H1 (cell line): Measurements from ENCODE around the gene EYA4. TPM values are rescaled to one million over a fixed set of nuclear protein-coding genes. Genes with fewer than 3 reads are reported as not detected.

Experiments used
- CTCF ChIA-PET: fragments of 300-600 bp; sonication (Branson Sonifier 250); formaldehyde crosslinking; loops from one replicate; lab custom pipeline; 2021; ENCODE audit not compliant: partially characterized antibody; lab: Charles Lee
- POLR2A ChIA-PET: fragments of 300-600 bp; sonication (Branson Sonifier 250); formaldehyde crosslinking; loops from one replicate; lab custom pipeline; 2021; ENCODE audit warnings: inconsistent platforms; ENCODE audit not compliant: partially characterized antibody; lab: Charles Lee
- DNase-seq, 2 experiments: peaks; one replicate each; pipeline versions ENCODE4 v3.0.0 to v3.0.0-alpha.2; 2010 to 2022; ENCODE audit warnings: low spot score in 2 of 2, low read depth in 1 of 2, mixed read lengths in 1 of 2
- FAIRE-seq: peaks from 2 replicates; lab custom pipeline; 2011; peaks lifted over from hg19 to GRCh38; lab: Jason Lieb, UNC
- H2AFZ ChIP-seq: 2 replicates; pipeline ENCODE4 v1.8.1; 2012; ENCODE audit warnings: low read length, inconsistent platforms
- H2AK5ac ChIP-seq: 2 replicates; pipeline ENCODE4 v1.6.1; 2013; ENCODE audit warnings: low read depth, low read length
- H2BK120ac ChIP-seq: replicated peaks from 2 replicates; pipeline ENCODE3; 2013; ENCODE audit warnings: low read depth, low read length, inconsistent platforms
- H2BK12ac ChIP-seq: 2 replicates; pipeline ENCODE4 v1.6.1; 2013; ENCODE audit warnings: low read depth, low read length
- H2BK15ac ChIP-seq: 2 replicates; pipeline ENCODE4 v1.6.1; 2013; ENCODE audit warnings: low read length
- H2BK20ac ChIP-seq: 2 replicates; pipeline ENCODE4 v1.6.1; 2013; ENCODE audit warnings: low read length
- H2BK5ac ChIP-seq: 2 replicates; pipeline ENCODE4 v1.6.1; 2013; ENCODE audit warnings: low read depth, low read length
- H3K14ac ChIP-seq: 2 replicates; pipeline ENCODE4 v1.6.1; 2013; ENCODE audit warnings: inconsistent platforms; ENCODE audit not compliant: insufficient read length
- H3K18ac ChIP-seq: 2 replicates; pipeline ENCODE4 v1.6.1; 2013; ENCODE audit warnings: low read length; ENCODE audit errors: extremely low read depth
- H3K23ac ChIP-seq: 2 replicates; pipeline ENCODE4 v1.6.1; 2013; ENCODE audit warnings: inconsistent platforms; ENCODE audit not compliant: insufficient read length
- H3K23me2 ChIP-seq: 2 replicates; pipeline ENCODE4 v1.6.1; 2013; ENCODE audit warnings: low read depth, low read length
- H3K27ac ChIP-seq: 2 replicates; pipeline ENCODE4 v1.6.1; 2011; ENCODE audit warnings: low read depth, low read length, inconsistent platforms
- H3K27me3 ChIP-seq, 4 experiments: replicated peaks in 1 of 4; 1 replicate in 1 of 4; 2 replicates in 3 of 4; pipeline versions ENCODE4 v1.6.1 to v1.8.1; 2011 to 2013; ENCODE audit warnings: low read length in 3 of 4, mild to moderate bottlenecking in 3 of 4, inconsistent platforms in 2 of 4, mixed read lengths in 2 of 4, moderate library complexity in 1 of 4; ENCODE audit not compliant: control insufficient read depth in 3 of 4, insufficient read depth in 3 of 4; ENCODE audit errors: extremely low read depth in 1 of 4
- H3K36me3 ChIP-seq, 4 experiments: 2 replicates each; pipeline versions ENCODE4 v1.6.1 to v1.8.1; 2011 to 2013; ENCODE audit warnings: mild to moderate bottlenecking in 4 of 4, low read length in 3 of 4, moderate library complexity in 2 of 4, control low read depth in 1 of 4, inconsistent platforms in 1 of 4; ENCODE audit not compliant: insufficient read depth in 4 of 4, control insufficient read depth in 2 of 4
- H3K4ac ChIP-seq: replicated peaks from 2 replicates; pipeline ENCODE3; 2013; ENCODE audit warnings: low read length, low read depth, mixed read lengths, inconsistent platforms; ENCODE audit not compliant: insufficient read length
- H3K4me1 ChIP-seq, 4 experiments: replicated peaks in 1 of 4; 1 replicate in 1 of 4; 2 replicates in 3 of 4; pipeline versions ENCODE4 v1.6.1 to v1.8.1; 2011 to 2013; ENCODE audit warnings: low read length in 3 of 4, inconsistent platforms in 2 of 4, mixed read lengths in 1 of 4; ENCODE audit not compliant: insufficient read depth in 4 of 4, control insufficient read depth in 3 of 4
- H3K4me2 ChIP-seq, 2 experiments: 2 replicates each; pipeline versions ENCODE4 v1.6.1 to v1.8.1; 2011 to 2013; ENCODE audit warnings: low read depth in 2 of 2, low read length in 2 of 2, control low read depth in 1 of 2, inconsistent platforms in 1 of 2, mild to moderate bottlenecking in 1 of 2; ENCODE audit not compliant: insufficient read depth in 1 of 2
- H3K4me3 ChIP-seq, 4 experiments: fragments of 200-600, 300-600 bp in 1 of 4; sonication (generic), shearing (Covaris generic), sonication (Bioruptor Twin) in 1 of 4; 2 replicates each; pipeline versions ENCODE4 v1.5.1 to v1.8.1; 2011 to 2016; ENCODE audit warnings: low read length in 4 of 4, low read depth in 3 of 4, control low read depth in 2 of 4, inconsistent platforms in 2 of 4, mild to moderate bottlenecking in 2 of 4, mixed read lengths in 1 of 4, moderate library complexity in 1 of 4; ENCODE audit not compliant: insufficient read depth in 2 of 4; ENCODE audit errors: extremely low read depth in 1 of 4
- H3K56ac ChIP-seq: replicated peaks from 2 replicates; pipeline ENCODE3; 2013; ENCODE audit warnings: low read depth, mild to moderate bottlenecking, mixed read lengths, low read length, inconsistent platforms; ENCODE audit not compliant: insufficient read length
- H3K79me1 ChIP-seq: 2 replicates; pipeline ENCODE4 v1.6.1; 2013; ENCODE audit warnings: low read depth, low read length, control low read depth
- H3K79me2 ChIP-seq, 2 experiments: 2 replicates each; pipeline versions ENCODE4 v1.6.1 to v1.8.1; 2012 to 2013; ENCODE audit warnings: low read length in 2 of 2, mild to moderate bottlenecking in 2 of 2, inconsistent platforms in 1 of 2; ENCODE audit not compliant: insufficient read depth in 2 of 2, control insufficient read depth in 1 of 2
- H3K9ac ChIP-seq, 4 experiments: replicated peaks in 1 of 4; 1 replicate in 1 of 4; 2 replicates in 3 of 4; pipeline versions ENCODE4 v1.6.1 to v1.8.1; 2011 to 2013; ENCODE audit warnings: low read depth in 3 of 4, low read length in 3 of 4, control low read depth in 2 of 4, mild to moderate bottlenecking in 2 of 4, moderate library complexity in 2 of 4, inconsistent platforms in 1 of 4; ENCODE audit errors: extremely low read depth in 1 of 4
- H3K9me3 ChIP-seq, 2 experiments: 2 replicates each; pipeline versions ENCODE4 v1.6.1 to v1.8.1; 2012 to 2013; ENCODE audit warnings: mild to moderate bottlenecking in 2 of 2, moderate library complexity in 2 of 2, control low read depth in 1 of 2, inconsistent platforms in 1 of 2, low read depth in 1 of 2, low read length in 1 of 2, mixed read lengths in 1 of 2; ENCODE audit not compliant: insufficient read depth in 2 of 2
- H4K20me1 ChIP-seq, 2 experiments: replicated peaks in 1 of 2; 2 replicates each; pipeline versions ENCODE3 to v1.8.1; 2011 to 2013; ENCODE audit warnings: inconsistent platforms in 2 of 2, low read length in 2 of 2, mild to moderate bottlenecking in 1 of 2; ENCODE audit not compliant: insufficient read depth in 2 of 2, control insufficient read depth in 1 of 2
- H4K5ac ChIP-seq: 2 replicates; pipeline ENCODE4 v1.6.1; 2013; ENCODE audit warnings: low read length, low read depth, mixed read lengths, inconsistent platforms; ENCODE audit not compliant: insufficient read length
- H4K8ac ChIP-seq: 2 replicates; pipeline ENCODE4 v1.8.0; 2013; ENCODE audit warnings: mild to moderate bottlenecking, moderate library complexity, low read length, inconsistent platforms; ENCODE audit not compliant: insufficient read depth; ENCODE audit errors: extremely low read depth
- H4K91ac ChIP-seq: replicated peaks from 2 replicates; pipeline ENCODE3; 2013; ENCODE audit warnings: low read length, mixed read lengths, inconsistent platforms; ENCODE audit not compliant: insufficient read length
- CBX5 ChIP-seq: fragments of 300-800, 300-1000 bp; sonication (generic); IDR thresholded peaks from 2 replicates; pipeline ENCODE4 v1.7.1; 2016; ENCODE audit warnings: antibody characterized with exemption, low read length, low read depth
- CREB1 ChIP-seq: IDR thresholded peaks from 2 replicates; pipeline ENCODE4 v1.6.1; 2012; ENCODE audit warnings: inconsistent platforms
- E2F6 ChIP-seq: IDR thresholded peaks from 2 replicates; pipeline ENCODE4 v1.6.1; 2012; ENCODE audit warnings: inconsistent platforms
- HDAC6 ChIP-seq: IDR thresholded peaks from one replicate; pipeline ENCODE4 v1.7.1; 2012; ENCODE audit warnings: low read depth, mild to moderate bottlenecking, inconsistent platforms, low read length, moderate library complexity
- MAX ChIP-seq: IDR thresholded peaks from 2 replicates; pipeline ENCODE4 v1.6.1; 2012; ENCODE audit warnings: inconsistent platforms
- NRF1 ChIP-seq: IDR thresholded peaks from 2 replicates; pipeline ENCODE4 v1.6.1; 2011; ENCODE audit warnings: mild to moderate bottlenecking, low read depth, low read length, improper control_type of control experiment
- PHF8 ChIP-seq: fragments of 200-600 bp; sonication (generic); conservative IDR thresholded peaks from 2 replicates; pipeline ENCODE4 v1.7.1; 2012; ENCODE audit warnings: low read depth, mild to moderate bottlenecking, inconsistent platforms, low read length, moderate library complexity
- RAD21 ChIP-seq, 2 experiments: IDR thresholded peaks in 1 of 2; conservative IDR thresholded peaks in 1 of 2; 2 replicates each; pipeline ENCODE4 v1.6.1; 2011; ENCODE audit warnings: low read depth in 2 of 2, low read length in 2 of 2, improper control_type of control experiment in 1 of 2, inconsistent platforms in 1 of 2, mild to moderate bottlenecking in 1 of 2, moderate library complexity in 1 of 2
- SAP30 ChIP-seq: fragments of 300-600 bp; sonication (generic); IDR thresholded peaks from 2 replicates; pipeline ENCODE4 v1.7.1; 2012; ENCODE audit warnings: low read length, moderate library complexity, mild to moderate bottlenecking, inconsistent platforms; ENCODE audit not compliant: insufficient read depth, insufficient replicate concordance
- SIN3A ChIP-seq, 2 experiments: IDR thresholded peaks in 1 of 2; conservative IDR thresholded peaks in 1 of 2; 2 replicates each; pipeline ENCODE4 v1.6.1; 2011 to 2012; ENCODE audit warnings: low read length in 2 of 2, improper control_type of control experiment in 1 of 2, low read depth in 1 of 2, mild to moderate bottlenecking in 1 of 2
- SIRT6 ChIP-seq: IDR thresholded peaks from one replicate; pipeline ENCODE4 v1.7.1; 2012; ENCODE audit warnings: low read length, inconsistent platforms
- SIX5 ChIP-seq: IDR thresholded peaks from 2 replicates; pipeline ENCODE4 v1.6.1; 2011; ENCODE audit warnings: mild to moderate bottlenecking, low read depth, low read length
- SRF ChIP-seq: IDR thresholded peaks from 2 replicates; pipeline ENCODE4 v1.6.1; 2011; ENCODE audit warnings: mild to moderate bottlenecking, low read depth, low read length, moderate library complexity
- TEAD4 ChIP-seq: IDR thresholded peaks from 2 replicates; pipeline ENCODE4 v1.6.1; 2012; ENCODE audit warnings: low read depth, low read length, inconsistent platforms, mixed read lengths
- polyA plus RNA-seq, 7 experiments: library from polyadenylated mRNA; depleted of rRNA in 3 of 7; stranded (reverse) in 5 of 7; unstranded in 2 of 7; fragments of >200 nt in 5 of 7; fragments of 200-250 nt in 2 of 7; gene quantifications; 1 replicate in 5 of 7; 2 replicates in 1 of 7; 4 replicates in 1 of 7; pipeline versions ENCODE4 v1.2.1 to v1.2.3, GENCODE V29; 2011 to 2013; ENCODE audit warnings: missing spikeins in 2 of 7, mixed read lengths in 2 of 7
- total RNA-seq: library from RNA; stranded (reverse); fragmentation: NEBNext Ultra II Directional; extraction: Animal tissue kit (Norgen Biotek cat#: 25700); gene quantifications from 2 replicates; pipeline ENCODE4 v1.2.1, GENCODE V29; 2021

The EYA4 gene
- total and polyA plus RNA-seq, 2 of the 8 experiments (the other 6 are each of a cell fraction or from before 2014, with no cell fraction given), result 0.06 to 0.17 TPM

GRCh38 chr6:133227344-133227743 lies 13.8 kb upstream of the EYA4 start:
- Histone ChIP-seq H3K9me3 (no peaks in the 10 kb centered on the region), H3K36me3 (no peaks in the 10 kb centered on the region), H3K27me3 (no peaks in the 10 kb centered on the region), H2AK5ac (no peak overlapping the region), H3K4me3 (no peak overlapping the region), H2BK15ac (no peak overlapping the region), H2AFZ (no peak overlapping the region), H4K8ac (no peak overlapping the region), H3K4me1 (no peaks in the 10 kb centered on the region), H3K9ac (no peak overlapping the region), H3K56ac (no peak overlapping the region), H3K23me2 (no peaks in the 10 kb centered on the region), H2BK120ac (no peak overlapping the region), H3K79me1 (no peaks in the 10 kb centered on the region), H4K5ac (no peak overlapping the region), H3K18ac (no peak overlapping the region), H4K91ac (no peak overlapping the region), H3K23ac (no peak overlapping the region), H3K4me2 (no peak overlapping the region), H2BK20ac (no peak overlapping the region), H2BK12ac (no peak overlapping the region), H3K27ac (no peak overlapping the region), H3K4ac (no peak overlapping the region), H2BK5ac (no peak overlapping the region), H4K20me1 (no peaks in the 10 kb centered on the region), H3K79me2 (no peaks in the 10 kb centered on the region), H3K14ac (no peak overlapping the region)
- FAIRE-seq (no peak), DNase-seq (no peak)
- POLR2A ChIA-PET, result no interaction called here
- CTCF ChIA-PET, result no interaction called here
- TF ChIP-seq SIRT6 (no peak), PHF8 (no peak), SIX5 (no peak), TEAD4 (no peak), MAX (no peak), SIN3A (conservative IDR thresholded peaks at IDR 0.05 in 1 of 2, IDR thresholded peaks at IDR 0.05 in 1 of 2; ENCODE audit: low read depth in 1 of 2, low read length in 2 of 2) (no peak), SAP30 (no peak), CREB1 (no peak), SRF (no peak), RAD21 (IDR thresholded peaks at IDR 0.05 in 1 of 2, conservative IDR thresholded peaks at IDR 0.05 in 1 of 2; ENCODE audit: low read depth in 2 of 2, low read length in 2 of 2) (no peak), HDAC6 (no peak), NRF1 (no peak), CBX5 (no peak), E2F6 (no peak)
